Bronchial epithelial cell (primary cell): ENCODE results near the gene TSR1. TPM values are rescaled to one million over a fixed set of nuclear protein-coding genes. Genes with fewer than 3 reads are reported as not detected.

Experiments
- DNase-seq: peaks from one replicate; pipeline ENCODE4 v3.0.0-alpha.2; 2010; ENCODE audit warnings: low read depth
- FAIRE-seq: peaks from 2 replicates; lab custom pipeline; 2011; peaks lifted over from hg19 to GRCh38; lab: Jason Lieb, UNC
- H3K27me3 ChIP-seq: 2 replicates; pipeline ENCODE4 v1.5.1; 2011; ENCODE audit warnings: low read length; ENCODE audit not compliant: control insufficient read depth, insufficient read depth
- H3K36me3 ChIP-seq: 2 replicates; pipeline ENCODE4 v1.5.1; 2011; ENCODE audit warnings: low read length; ENCODE audit not compliant: control insufficient read depth, insufficient read depth
- H3K4me3 ChIP-seq: 2 replicates; pipeline ENCODE4 v1.5.1; 2011; ENCODE audit warnings: mild to moderate bottlenecking, low read depth, low read length, control low read depth
- total RNA-seq: library from RNA; depleted of rRNA; stranded (reverse); fragments of >200 nt; gene quantifications from 2 replicates; pipeline ENCODE4 v1.2.1, GENCODE V29; 2014
- TF ChIP-seq, protein P1 (sequence below): IDR thresholded peaks from 2 replicates; pipeline ENCODE4 v1.5.1; 2011; ENCODE audit warnings: mild to moderate bottlenecking, moderate library complexity, low read length, control low read depth, inconsistent platforms; ENCODE audit not compliant: insufficient read depth, severe bottlenecking

The TSR1 gene
- total RNA-seq, 1 donor from 2014 or later = 72.1 TPM

DNA sequence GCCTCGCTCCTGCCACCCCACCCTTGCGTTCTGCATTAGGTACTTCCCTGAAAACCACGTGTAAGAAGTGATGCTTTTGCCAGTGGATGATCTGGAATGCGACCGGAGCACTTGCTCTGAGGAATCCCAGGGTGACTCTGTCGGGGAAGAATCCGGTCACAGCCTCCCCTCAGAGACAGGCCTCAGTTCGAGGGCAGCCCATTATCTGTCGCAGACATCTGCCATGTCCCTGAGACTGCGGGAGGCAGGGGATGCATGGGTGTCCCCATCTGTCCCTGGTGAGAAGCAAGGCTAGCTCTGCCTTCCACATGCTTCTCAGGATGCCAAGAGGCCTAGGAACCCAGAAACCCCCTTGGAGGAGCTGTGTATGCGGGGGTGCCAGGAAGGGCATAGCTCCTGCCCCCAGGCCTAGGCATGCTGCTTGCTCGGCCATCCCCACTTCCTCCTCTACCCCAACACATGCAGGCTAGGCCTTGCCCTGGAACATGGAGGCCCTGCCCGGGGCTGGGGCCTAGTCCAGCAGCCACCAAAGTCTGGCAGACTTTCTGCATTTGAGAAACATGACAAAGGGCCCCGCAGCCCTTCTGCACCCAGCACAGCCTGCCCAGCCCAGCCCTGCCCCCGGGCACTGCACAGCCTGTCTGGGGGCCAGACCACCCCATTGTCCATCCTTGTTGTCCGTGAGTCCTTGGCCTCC is 44.1 kb upstream of the TSR1 start:
- Histone ChIP-seq H3K36me3 (peaks cover 15% of the 10 kb centered on the region), H3K27me3 (no peaks in the 10 kb centered on the region), H3K4me3 (no peak overlapping the region)
- TF ChIP-seq, protein P1, sequence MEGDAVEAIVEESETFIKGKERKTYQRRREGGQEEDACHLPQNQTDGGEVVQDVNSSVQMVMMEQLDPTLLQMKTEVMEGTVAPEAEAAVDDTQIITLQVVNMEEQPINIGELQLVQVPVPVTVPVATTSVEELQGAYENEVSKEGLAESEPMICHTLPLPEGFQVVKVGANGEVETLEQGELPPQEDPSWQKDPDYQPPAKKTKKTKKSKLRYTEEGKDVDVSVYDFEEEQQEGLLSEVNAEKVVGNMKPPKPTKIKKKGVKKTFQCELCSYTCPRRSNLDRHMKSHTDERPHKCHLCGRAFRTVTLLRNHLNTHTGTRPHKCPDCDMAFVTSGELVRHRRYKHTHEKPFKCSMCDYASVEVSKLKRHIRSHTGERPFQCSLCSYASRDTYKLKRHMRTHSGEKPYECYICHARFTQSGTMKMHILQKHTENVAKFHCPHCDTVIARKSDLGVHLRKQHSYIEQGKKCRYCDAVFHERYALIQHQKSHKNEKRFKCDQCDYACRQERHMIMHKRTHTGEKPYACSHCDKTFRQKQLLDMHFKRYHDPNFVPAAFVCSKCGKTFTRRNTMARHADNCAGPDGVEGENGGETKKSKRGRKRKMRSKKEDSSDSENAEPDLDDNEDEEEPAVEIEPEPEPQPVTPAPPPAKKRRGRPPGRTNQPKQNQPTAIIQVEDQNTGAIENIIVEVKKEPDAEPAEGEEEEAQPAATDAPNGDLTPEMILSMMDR = no peak
- FAIRE-seq (no peak), DNase-seq (no peak)

DNA sequence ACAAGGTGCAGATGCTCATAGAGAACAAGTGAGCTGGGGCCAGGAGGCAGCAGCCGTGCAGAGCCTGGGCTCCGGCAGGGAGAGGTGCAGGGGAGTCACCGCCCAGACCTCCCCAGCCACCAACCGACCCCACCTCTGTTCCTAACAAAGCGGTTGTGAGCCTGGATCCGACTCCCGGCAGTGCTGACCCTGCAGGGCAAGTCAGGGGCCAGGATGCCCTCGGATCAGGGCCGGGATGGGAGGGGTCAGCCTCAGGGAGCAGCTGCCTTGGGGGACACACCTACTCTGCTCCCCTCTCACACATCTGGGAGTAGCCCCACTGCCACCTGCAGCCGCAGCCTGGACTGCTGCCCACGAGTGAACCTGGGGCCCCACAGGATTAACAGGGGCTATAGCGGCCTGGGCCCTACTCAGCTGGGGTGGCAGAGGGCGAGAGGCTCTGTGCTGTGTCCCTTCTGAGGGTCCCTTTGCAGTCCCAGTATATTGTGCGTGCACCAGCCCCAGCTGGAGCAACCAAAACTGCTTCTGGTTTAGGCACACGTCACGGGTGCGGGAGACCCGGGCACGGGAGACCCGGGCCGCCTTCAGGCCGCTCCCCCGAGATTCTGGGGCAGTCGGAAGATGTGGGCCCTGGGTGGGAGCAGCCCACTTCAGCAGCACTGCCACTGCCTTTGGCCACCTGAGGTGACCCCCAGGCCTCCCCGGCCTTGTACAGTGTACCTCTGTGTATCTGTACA is 43.4 kb upstream of the TSR1 start:
- TF ChIP-seq, protein P1 = no peak
- H3K36me3 ChIP-seq = peaks cover 15% of the 10 kb centered on the region
- no peak for FAIRE-seq
- H3K27me3 ChIP-seq = no peaks in the 10 kb centered on the region
- no peak overlapping the region for H3K4me3 ChIP-seq
- no peak for DNase-seq

DNA sequence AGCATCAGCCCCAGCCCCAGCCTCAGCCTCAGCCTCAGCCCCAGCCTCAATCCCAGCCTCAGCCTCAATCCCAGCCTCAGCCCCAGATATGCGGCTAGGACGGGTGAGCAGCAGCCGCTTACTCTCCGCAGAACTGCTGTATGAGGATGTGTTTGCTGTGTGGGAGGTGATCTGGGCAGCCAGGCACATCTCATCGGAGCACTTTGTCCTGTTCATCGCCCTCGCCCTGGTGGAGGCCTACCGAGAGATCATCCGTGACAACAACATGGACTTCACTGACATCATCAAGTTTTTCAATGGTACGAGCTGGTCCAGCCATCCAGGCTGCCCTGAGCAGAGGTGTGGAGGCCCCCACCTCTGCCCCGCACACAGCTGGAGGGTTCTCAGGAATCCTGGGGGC is 42.6 kb upstream of the TSR1 start:
- FAIRE-seq (no peak), DNase-seq (no peak)
- Histone ChIP-seq H3K4me3 (no peak overlapping the region), H3K27me3 (no peaks in the 10 kb centered on the region), H3K36me3 (peaks cover 15% of the 10 kb centered on the region)
- TF ChIP-seq, protein P1 = no peak

DNA sequence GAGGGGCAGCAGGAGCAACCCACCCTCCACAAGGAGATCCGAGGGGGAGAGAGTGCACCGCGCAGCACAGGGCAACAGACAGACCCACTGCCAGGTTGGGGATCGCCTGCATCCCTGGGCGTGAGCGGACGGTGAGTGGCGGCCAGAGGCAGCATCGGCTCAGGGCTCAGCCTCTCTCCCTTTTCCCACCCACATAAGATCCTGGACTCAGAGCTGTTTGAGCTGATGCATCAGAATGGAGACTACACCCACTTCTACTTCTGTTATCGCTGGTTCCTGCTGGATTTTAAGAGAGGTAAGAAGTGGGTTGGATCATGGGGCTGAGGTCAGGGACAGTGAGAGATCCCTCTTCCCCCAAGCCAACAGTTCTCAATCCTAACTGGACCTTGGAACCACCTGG is 41.4 kb upstream of the TSR1 start:
- TF ChIP-seq, protein P1 = no peak
- Histone ChIP-seq H3K36me3 (peaks cover 21% of the 10 kb centered on the region), H3K4me3 (no peak overlapping the region), H3K27me3 (no peaks in the 10 kb centered on the region)
- FAIRE-seq (peak; percentile 23), DNase-seq (no peak)

DNA sequence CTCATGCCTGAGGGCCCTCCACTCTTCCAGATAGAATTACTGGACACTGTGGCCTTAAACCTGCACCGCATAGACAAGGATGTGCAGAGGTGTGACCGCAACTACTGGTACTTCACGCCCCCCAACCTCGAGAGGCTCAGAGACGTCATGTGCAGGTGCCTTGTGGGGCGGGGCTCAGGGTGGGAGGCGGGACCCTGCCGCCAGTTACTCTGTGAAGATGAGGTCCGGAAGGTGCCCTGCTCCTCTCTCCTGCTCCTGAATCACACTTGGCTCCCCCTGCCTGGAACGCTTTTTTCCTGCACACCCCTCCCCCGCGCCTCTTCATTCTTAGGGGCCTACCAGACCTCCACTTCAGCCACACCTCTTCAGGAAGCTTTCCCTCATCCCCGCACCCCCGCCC is 39.9 kb upstream of the TSR1 start:
- no peaks in the 10 kb centered on the region for H3K27me3 ChIP-seq
- H3K4me3 ChIP-seq = no peak overlapping the region
- FAIRE-seq (no peak), DNase-seq (no peak)
- TF ChIP-seq, protein P1 = no peak
- H3K36me3 ChIP-seq = peaks cover 18% of the 10 kb centered on the region
